Stromal cell of bone marrow (primary cell): Measurements from ENCODE around the gene PCGF3.
"Not testable (repeated sequence)": the region's sequence is repeated elsewhere in the genome, so short reads cannot be mapped to it uniquely, and the experiment has no call there.

Experiments
- DNase-seq: peaks from one replicate; pipeline ENCODE4 v3.0.0-alpha.2; 2012; ENCODE audit warnings: low read depth

Gene PCGF3

GRCh38 chr4:725391-726234 is 20.0 kb downstream of the PCGF3 start:
- no peak for DNase-seq

- peak; percentile 60 for DNase-seq
Measured at GRCh38 chr4:726235-726787, 20.7 kb downstream of the PCGF3 start.

GRCh38 chr4:726838-727237 is 21.2 kb downstream of the PCGF3 start:
- DNase-seq: no peak

- no peak for DNase-seq
Measured at GRCh38 chr4:727576-727975, 21.9 kb downstream of the PCGF3 start.

GRCh38 chr4:729336-730315 is 24.0 kb downstream of the PCGF3 start:
- no peak for DNase-seq

- DNase-seq: no peak
Measured at GRCh38 chr4:730511-730910, 24.9 kb downstream of the PCGF3 start.

- DNase-seq: not testable (repeated sequence)
Measured at GRCh38 chr4:730946-731904, 25.6 kb downstream of the PCGF3 start.

GRCh38 chr4:731954-732353 is 26.3 kb downstream of the PCGF3 start:
- not testable (repeated sequence) for DNase-seq

- no peak for DNase-seq
Measured at GRCh38 chr4:732486-732885, 26.9 kb downstream of the PCGF3 start.

GRCh38 chr4:732911-733630 is 27.4 kb downstream of the PCGF3 start:
- DNase-seq: no peak

GRCh38 chr4:733631-733980 is 28.0 kb downstream of the PCGF3 start:
- no peak for DNase-seq

GRCh38 chr4:734075-734474 is 28.4 kb downstream of the PCGF3 start:
- DNase-seq: no peak

GRCh38 chr4:734951-735350 is 29.3 kb downstream of the PCGF3 start:
- DNase-seq: no peak

- DNase-seq: no peak
Measured at GRCh38 chr4:735583-735982, 30.0 kb downstream of the PCGF3 start.

GRCh38 chr4:736561-736960 is 30.9 kb downstream of the PCGF3 start:
- DNase-seq: not testable (repeated sequence)

GRCh38 chr4:738781-739280 is 33.2 kb downstream of the PCGF3 start:
- no peak for DNase-seq

- no peak for DNase-seq
Measured at GRCh38 chr4:739569-739968, 33.9 kb downstream of the PCGF3 start.

GRCh38 chr4:740011-740410 is 34.4 kb downstream of the PCGF3 start:
- DNase-seq: no peak

- no peak for DNase-seq
Measured at GRCh38 chr4:740656-741282, 35.1 kb downstream of the PCGF3 start.

- DNase-seq: no peak
Measured at GRCh38 chr4:742096-742741, 36.6 kb downstream of the PCGF3 start.
